Fibroblast of villous mesenchyme (primary cell): ENCODE data around the gene PIEZO2. TPM values are rescaled to one million over a fixed set of nuclear protein-coding genes. Genes with fewer than 3 reads are reported as not detected.

Experiments
- DNase-seq: peaks from one replicate; pipeline ENCODE4 v3.0.0-alpha.2; 2010; ENCODE audit warnings: low read depth
- H3K4me3 ChIP-seq: 2 replicates; pipeline ENCODE4 v1.5.1; 2011; ENCODE audit warnings: low read depth, mild to moderate bottlenecking, low read length
- CTCF ChIP-seq: IDR thresholded peaks from 2 replicates; pipeline ENCODE4 v1.5.1; 2012; ENCODE audit warnings: low read depth, mild to moderate bottlenecking, low read length; ENCODE audit not compliant: insufficient read depth
- total RNA-seq: library from RNA; depleted of rRNA; stranded (reverse); fragments of >200 nt; gene quantifications from 2 replicates; pipeline ENCODE4 v1.2.3, GENCODE V29; 2012

PIEZO2 gene
- total RNA-seq, 1 donor = 1.7 TPM

DNA sequence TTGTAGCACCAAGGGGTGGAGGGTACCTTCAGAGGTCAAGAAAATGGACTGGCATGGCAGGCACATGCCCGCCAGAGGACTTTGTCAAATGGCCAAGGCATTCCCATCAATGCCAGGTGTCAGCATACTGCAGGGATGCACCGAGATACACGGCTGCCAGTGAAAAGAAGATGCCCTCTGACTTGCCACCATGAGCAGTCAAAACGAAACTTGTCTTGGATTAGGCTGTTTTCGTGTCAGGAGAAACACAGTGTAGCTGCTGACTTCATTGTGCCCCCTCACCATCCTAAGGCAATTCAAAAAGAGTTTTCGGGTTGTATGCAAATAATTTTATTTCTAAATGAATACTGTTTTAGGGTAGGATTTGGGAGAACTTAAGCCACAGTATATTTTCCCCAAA, 442.1 kb downstream of the PIEZO2 start:
- no peak overlapping the region for H3K4me3 ChIP-seq
- DNase-seq = no peak
- no peak for TF ChIP-seq CTCF

GRCh38 chr18:10705786-10706185, 443.6 kb downstream of the PIEZO2 start:
- no peak overlapping the region for H3K4me3 ChIP-seq
- DNase-seq = no peak
- TF ChIP-seq CTCF = no peak

DNA sequence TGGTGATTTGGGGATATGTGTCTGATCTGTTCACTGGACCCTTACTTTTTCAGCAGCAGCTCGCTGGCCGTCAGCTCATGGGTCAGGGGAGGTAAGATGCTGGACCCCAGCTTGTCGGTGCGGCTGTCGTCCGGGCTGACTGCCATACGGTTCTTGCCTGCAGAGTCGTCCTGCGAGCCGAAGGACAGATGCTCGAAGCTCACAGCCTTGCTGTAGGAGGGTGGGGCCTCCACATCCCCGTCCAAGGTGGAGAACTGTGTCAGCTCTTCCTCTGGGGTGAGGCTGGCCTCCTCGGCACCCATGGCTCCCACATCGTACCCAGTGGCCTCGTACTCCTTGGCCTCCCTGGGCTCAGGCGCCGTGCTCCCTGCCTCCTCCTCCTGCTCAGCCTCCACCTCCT, 444.1 kb downstream of the PIEZO2 start:
- DNase-seq = no peak

DNA sequence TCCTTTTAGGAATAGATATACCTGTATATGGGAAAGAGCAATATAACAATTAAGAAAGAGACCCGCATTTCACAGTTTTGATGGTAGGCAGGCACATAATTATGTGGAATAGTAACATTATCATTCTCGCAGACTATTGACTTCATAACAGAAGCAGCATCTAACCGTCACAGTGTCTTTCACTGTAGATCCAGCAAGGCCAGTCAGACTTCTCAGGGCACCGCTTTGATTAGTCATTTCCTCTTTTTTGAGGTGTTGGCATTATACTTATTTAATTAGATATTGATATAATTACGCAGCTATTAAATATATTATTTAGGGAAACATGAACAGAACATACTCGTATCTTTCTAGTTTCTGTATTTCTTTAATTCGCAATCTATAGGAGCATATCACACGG, 447.2 kb downstream of the PIEZO2 start:
- H3K4me3 ChIP-seq = no peak overlapping the region
- no peak for DNase-seq
- no peak for TF ChIP-seq CTCF

More for the DNA sequence above, 444.1 kb downstream of the PIEZO2 start:
- no peak for TF ChIP-seq CTCF
- no peak overlapping the region for H3K4me3 ChIP-seq

GRCh38 chr18:10690366-10690765, 459.0 kb downstream of the PIEZO2 start:
- no peak overlapping the region for H3K4me3 ChIP-seq
- DNase-seq = no peak

DNA sequence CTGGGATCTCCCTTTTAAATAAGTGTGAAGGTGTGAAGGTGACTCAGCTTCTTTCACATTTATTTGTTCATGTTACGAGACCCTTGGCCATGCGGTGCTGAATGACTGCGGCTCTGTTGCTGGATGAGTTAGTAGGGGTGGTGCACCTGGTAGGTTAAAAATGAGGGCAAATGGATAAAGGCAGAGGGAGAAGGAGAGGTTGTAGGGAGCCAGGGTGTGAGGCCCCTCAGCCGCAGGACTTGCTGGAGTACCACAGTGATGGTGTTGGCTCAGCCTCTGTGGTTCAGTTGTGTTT, 459.4 kb downstream of the PIEZO2 start:
- no peak for DNase-seq
- H3K4me3 ChIP-seq = no peak overlapping the region
- no peak for TF ChIP-seq CTCF

More at GRCh38 chr18:10690366-10690765, 459.0 kb downstream of the PIEZO2 start:
- TF ChIP-seq CTCF = no peak

DNA sequence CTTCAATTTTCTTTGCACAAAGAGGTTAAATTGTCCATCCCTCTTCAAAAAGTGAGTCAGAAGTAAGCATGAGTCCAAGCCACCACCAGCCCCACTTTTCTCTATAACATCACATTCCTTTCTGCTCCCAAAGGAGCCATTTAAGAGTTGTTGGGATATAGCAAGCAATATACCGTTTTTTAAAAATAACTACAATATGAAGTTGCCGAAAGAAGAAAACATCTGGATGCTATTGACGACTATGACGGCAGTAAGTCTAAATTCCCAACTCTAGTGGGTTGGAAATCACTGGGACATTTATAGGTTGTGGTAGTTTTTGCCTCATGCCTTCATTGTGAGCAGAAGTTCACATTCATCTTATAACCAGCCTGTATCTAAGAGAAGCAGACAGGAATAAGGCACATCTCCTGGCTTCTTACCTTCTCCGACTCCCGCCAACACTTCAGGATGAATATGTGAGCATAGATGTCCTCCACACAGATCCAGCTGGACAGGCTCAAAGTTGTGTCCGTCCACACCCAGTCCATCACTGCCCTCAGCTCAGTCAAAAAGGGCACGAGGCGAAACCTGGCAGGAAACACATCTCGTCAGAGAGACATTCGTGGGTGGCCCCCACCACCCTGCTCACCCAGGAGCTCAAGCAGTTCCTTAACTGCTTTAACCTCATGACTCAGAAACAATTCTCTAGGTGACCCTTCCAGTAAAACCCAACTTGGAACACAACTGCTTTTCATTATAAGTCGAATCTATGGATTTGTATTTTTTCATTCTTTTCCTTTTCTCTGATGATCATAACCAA, 459.9 kb downstream of the PIEZO2 start:
- H3K4me3 ChIP-seq = no peak overlapping the region
- DNase-seq = no peak
- TF ChIP-seq CTCF = no peak
